Sigmoid colon (tissue), 3 donors: ENCODE results near the gene PCGF3.

Experiments
- POLR2A ChIP-seq, 2 donors: fragments of 450-650 bp; IDR thresholded peaks; one replicate each; pipeline ENCODE4 v1.6.1; 2016; ENCODE audit warnings: antibody characterized with exemption in 2 of 2, mild to moderate bottlenecking in 2 of 2, moderate library complexity in 2 of 2
- TF ChIP-seq, protein P1 (sequence below), 4 experiments: fragments of 450-650 bp in 3 of 4; fragments of 200-600 bp in 1 of 4; IDR thresholded peaks; one replicate each; pipeline ENCODE4 v1.5.1; 2016 to 2019; ENCODE audit warnings: antibody characterized with exemption in 4 of 4, mild to moderate bottlenecking in 3 of 4, moderate library complexity in 2 of 4

DNA sequence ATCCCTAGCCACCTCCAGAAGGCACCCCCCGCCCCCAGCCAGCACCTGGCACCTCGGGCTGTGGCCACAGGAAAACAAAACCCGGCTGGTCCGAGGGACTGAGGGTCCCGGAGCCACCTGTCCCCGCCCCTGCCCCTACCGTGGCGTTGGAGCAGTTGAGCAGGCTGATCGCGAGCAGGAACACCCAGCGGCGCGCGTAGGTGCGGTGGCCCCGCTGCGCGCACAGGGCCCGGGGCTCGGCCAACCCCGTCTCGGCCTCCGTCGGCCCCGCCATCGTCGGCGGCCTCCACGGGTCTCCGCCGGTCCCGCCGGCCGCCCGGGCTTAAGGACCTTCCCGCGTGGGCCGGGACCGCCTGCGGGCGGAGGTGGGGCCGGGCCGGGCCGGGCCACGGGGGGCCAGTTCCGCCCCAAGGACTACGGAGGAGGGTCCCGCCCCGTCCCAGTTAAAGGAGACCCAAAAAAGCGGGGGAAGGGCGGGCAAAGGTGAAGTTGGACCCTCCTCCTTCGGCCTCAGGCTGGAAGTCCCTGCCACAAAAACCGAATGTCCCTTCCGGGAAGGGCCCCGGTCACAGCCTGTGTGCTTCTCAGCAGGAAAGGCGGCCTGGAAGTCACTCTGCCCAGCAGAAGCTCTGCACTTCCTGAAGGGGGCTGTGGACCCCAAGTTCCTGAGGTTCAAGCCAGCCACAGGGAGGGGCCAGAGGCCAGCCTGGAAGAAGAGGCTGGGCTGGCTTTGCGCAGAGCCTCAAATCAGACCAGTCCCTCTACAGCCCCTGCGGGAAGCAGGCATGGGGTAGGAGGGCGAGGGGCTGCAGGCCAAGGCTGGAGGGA is 16.6 kb upstream of the PCGF3 start, which contains the start of gene SLC49A3:
- TF ChIP-seq, protein P1, sequence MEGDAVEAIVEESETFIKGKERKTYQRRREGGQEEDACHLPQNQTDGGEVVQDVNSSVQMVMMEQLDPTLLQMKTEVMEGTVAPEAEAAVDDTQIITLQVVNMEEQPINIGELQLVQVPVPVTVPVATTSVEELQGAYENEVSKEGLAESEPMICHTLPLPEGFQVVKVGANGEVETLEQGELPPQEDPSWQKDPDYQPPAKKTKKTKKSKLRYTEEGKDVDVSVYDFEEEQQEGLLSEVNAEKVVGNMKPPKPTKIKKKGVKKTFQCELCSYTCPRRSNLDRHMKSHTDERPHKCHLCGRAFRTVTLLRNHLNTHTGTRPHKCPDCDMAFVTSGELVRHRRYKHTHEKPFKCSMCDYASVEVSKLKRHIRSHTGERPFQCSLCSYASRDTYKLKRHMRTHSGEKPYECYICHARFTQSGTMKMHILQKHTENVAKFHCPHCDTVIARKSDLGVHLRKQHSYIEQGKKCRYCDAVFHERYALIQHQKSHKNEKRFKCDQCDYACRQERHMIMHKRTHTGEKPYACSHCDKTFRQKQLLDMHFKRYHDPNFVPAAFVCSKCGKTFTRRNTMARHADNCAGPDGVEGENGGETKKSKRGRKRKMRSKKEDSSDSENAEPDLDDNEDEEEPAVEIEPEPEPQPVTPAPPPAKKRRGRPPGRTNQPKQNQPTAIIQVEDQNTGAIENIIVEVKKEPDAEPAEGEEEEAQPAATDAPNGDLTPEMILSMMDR (IDR thresholded peaks at IDR 0.05) = no peak
- TF ChIP-seq POLR2A (IDR thresholded peaks at IDR 0.05) = no peak
